ENCODE measurements around the gene MYO15A. TPM values are rescaled to one million over a fixed set of nuclear protein-coding genes. Genes with fewer than 3 reads are reported as not detected.

The MYO15A gene
- total and polyA plus RNA-seq, 2 experiments from 2014 or later = 1.0 to 2.2 TPM

DNA sequence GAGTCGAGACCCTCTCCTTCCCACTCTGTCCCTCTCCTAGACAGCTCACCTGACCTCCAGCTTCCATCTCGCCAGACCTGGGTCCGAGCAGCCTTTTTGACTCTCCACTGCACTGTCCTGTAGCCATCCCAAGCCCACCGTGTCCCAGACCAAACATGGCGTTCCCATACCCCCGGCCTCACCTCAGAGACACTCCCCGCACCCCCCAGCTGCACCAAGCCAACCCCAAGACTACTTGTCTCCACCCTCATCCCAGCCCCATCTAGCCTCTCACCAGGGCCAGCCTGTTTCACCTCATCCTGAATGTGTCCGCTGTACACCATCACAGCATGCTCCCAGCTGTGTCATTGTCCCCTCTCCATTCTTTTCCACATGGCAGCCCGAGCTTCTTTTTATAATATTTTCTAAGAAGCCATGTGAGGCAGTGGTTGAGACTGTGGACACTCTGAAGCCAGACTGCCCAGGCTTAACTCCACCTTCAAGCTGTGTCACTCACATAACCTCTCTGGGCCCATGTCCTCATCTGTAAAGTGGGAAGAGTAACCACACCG is 1.5 kb downstream of the MYO15A start:
- H3K36me3 Mint-ChIP-seq (ENCODE audit: low read depth) = peaks cover 6% of the 10 kb centered on the region
- no peaks in the 10 kb centered on the region for H3K36me3 ChIP-seq (ENCODE audit: insufficient read depth)
- H3K4me1 Mint-ChIP-seq = peaks cover 6% of the 10 kb centered on the region; the same call in 2 of the 3 replicates
- no peak overlapping the region for H2AFZ ChIP-seq
- no peak overlapping the region for H3K27ac ChIP-seq (ENCODE audit: low read depth)
- H3K9me2 ChIP-seq (ENCODE audit: insufficient read depth) = no peaks in the 10 kb centered on the region
- no peak overlapping the region for H3K4me3 ChIP-seq
- TF ChIP-seq, protein P1, sequence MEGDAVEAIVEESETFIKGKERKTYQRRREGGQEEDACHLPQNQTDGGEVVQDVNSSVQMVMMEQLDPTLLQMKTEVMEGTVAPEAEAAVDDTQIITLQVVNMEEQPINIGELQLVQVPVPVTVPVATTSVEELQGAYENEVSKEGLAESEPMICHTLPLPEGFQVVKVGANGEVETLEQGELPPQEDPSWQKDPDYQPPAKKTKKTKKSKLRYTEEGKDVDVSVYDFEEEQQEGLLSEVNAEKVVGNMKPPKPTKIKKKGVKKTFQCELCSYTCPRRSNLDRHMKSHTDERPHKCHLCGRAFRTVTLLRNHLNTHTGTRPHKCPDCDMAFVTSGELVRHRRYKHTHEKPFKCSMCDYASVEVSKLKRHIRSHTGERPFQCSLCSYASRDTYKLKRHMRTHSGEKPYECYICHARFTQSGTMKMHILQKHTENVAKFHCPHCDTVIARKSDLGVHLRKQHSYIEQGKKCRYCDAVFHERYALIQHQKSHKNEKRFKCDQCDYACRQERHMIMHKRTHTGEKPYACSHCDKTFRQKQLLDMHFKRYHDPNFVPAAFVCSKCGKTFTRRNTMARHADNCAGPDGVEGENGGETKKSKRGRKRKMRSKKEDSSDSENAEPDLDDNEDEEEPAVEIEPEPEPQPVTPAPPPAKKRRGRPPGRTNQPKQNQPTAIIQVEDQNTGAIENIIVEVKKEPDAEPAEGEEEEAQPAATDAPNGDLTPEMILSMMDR (conservative IDR thresholded peaks at IDR 0.05; ENCODE audit: low read depth in 2 of 2) = no peak
- TF ChIP-seq JUNB (IDR thresholded peaks at IDR 0.05; ENCODE audit: unreplicated experiment) = no peak
- no peak for TF ChIP-seq CREB1 (CRISPR knock-in tag; IDR thresholded peaks at IDR 0.05; ENCODE audit: low read depth)
- no peak for TF ChIP-seq ZNF331 (CRISPR knock-in tag; IDR thresholded peaks at IDR 0.05; ENCODE audit: low read depth)
- H3K4me3 Mint-ChIP-seq = no peak overlapping the region
- peaks cover 3% of the 10 kb centered on the region for H3K27me3 Mint-ChIP-seq (ENCODE audit: insufficient read depth, low read depth, poor library complexity)
- no peaks in the 10 kb centered on the region; the same call in 1 of the 2 replicates for H4K20me1 ChIP-seq (replicated peaks; ENCODE audit: insufficient read depth)
- no peaks in the 10 kb centered on the region for H3K9me3 Mint-ChIP-seq
- no peaks in the 10 kb centered on the region for H3K79me2 ChIP-seq (replicated peaks; ENCODE audit: insufficient read depth)
- no peaks in the 10 kb centered on the region for H3F3A ChIP-seq (replicated peaks; ENCODE audit: low read depth)
- no peak for DNase-seq (ENCODE audit: low spot score)
- no peak for ATAC-seq
- no peak overlapping the region for H3K27ac Mint-ChIP-seq
- H3K4me1 ChIP-seq (ENCODE audit: insufficient read depth) = no peaks in the 10 kb centered on the region
- H3K27me3 ChIP-seq (ENCODE audit: insufficient read depth) = no peaks in the 10 kb centered on the region
- no peak overlapping the region for H3K4me2 ChIP-seq

DNA sequence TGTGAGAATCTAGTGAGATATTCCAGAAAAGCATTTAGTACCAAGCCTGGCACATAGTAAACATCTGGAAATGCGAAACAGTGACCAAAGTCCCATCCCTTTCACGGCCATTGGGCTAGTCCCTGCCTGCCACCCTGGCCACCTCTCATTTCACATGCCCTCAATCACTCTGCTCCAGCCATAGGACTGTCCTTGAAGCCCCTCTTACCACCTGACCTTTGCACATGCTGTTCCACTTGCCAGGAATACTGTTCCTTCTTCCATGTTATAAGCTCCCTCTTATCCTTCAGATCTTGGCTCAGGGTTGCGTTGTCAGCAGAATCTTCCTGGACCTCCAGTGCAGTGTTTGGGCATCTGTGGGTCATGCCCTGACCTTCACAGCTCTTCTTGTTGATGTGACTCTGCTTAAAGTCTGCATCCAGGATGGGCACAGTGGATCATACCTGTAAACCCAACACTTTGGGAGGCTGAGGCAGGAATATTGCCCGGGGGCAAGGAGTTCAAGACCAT is 2.1 kb downstream of the MYO15A start:
- Histone ChIP-seq H3K27me3 (ENCODE audit: insufficient read depth) (no peaks in the 10 kb centered on the region), H3K36me3 (ENCODE audit: insufficient read depth) (no peaks in the 10 kb centered on the region), H3K79me2 (replicated peaks; ENCODE audit: insufficient read depth) (no peaks in the 10 kb centered on the region), H2AFZ (no peak overlapping the region), H3K4me2 (no peak overlapping the region), H3F3A (replicated peaks; ENCODE audit: low read depth) (no peaks in the 10 kb centered on the region), H3K9me2 (ENCODE audit: insufficient read depth) (no peaks in the 10 kb centered on the region), H3K27ac (ENCODE audit: low read depth) (no peak overlapping the region), H3K4me3 (no peak overlapping the region), H3K4me1 (ENCODE audit: insufficient read depth) (no peaks in the 10 kb centered on the region), H4K20me1 (replicated peaks; ENCODE audit: insufficient read depth) (no peaks in the 10 kb centered on the region; the same call in 1 of the 2 replicates)
- Mint-ChIP-seq H3K27ac (no peak overlapping the region), H3K36me3 (ENCODE audit: low read depth) (peaks cover 6% of the 10 kb centered on the region; the same call in 2 of the 3 replicates), H3K9me3 (no peaks in the 10 kb centered on the region), H3K4me1 (peaks cover 6% of the 10 kb centered on the region; the same call in 2 of the 3 replicates), H3K27me3 (ENCODE audit: insufficient read depth, low read depth, poor library complexity) (peaks cover 3% of the 10 kb centered on the region), H3K4me3 (no peak overlapping the region)
- DNase-seq (ENCODE audit: low spot score) (no peak), ATAC-seq (no peak)
- TF ChIP-seq, protein P2, sequence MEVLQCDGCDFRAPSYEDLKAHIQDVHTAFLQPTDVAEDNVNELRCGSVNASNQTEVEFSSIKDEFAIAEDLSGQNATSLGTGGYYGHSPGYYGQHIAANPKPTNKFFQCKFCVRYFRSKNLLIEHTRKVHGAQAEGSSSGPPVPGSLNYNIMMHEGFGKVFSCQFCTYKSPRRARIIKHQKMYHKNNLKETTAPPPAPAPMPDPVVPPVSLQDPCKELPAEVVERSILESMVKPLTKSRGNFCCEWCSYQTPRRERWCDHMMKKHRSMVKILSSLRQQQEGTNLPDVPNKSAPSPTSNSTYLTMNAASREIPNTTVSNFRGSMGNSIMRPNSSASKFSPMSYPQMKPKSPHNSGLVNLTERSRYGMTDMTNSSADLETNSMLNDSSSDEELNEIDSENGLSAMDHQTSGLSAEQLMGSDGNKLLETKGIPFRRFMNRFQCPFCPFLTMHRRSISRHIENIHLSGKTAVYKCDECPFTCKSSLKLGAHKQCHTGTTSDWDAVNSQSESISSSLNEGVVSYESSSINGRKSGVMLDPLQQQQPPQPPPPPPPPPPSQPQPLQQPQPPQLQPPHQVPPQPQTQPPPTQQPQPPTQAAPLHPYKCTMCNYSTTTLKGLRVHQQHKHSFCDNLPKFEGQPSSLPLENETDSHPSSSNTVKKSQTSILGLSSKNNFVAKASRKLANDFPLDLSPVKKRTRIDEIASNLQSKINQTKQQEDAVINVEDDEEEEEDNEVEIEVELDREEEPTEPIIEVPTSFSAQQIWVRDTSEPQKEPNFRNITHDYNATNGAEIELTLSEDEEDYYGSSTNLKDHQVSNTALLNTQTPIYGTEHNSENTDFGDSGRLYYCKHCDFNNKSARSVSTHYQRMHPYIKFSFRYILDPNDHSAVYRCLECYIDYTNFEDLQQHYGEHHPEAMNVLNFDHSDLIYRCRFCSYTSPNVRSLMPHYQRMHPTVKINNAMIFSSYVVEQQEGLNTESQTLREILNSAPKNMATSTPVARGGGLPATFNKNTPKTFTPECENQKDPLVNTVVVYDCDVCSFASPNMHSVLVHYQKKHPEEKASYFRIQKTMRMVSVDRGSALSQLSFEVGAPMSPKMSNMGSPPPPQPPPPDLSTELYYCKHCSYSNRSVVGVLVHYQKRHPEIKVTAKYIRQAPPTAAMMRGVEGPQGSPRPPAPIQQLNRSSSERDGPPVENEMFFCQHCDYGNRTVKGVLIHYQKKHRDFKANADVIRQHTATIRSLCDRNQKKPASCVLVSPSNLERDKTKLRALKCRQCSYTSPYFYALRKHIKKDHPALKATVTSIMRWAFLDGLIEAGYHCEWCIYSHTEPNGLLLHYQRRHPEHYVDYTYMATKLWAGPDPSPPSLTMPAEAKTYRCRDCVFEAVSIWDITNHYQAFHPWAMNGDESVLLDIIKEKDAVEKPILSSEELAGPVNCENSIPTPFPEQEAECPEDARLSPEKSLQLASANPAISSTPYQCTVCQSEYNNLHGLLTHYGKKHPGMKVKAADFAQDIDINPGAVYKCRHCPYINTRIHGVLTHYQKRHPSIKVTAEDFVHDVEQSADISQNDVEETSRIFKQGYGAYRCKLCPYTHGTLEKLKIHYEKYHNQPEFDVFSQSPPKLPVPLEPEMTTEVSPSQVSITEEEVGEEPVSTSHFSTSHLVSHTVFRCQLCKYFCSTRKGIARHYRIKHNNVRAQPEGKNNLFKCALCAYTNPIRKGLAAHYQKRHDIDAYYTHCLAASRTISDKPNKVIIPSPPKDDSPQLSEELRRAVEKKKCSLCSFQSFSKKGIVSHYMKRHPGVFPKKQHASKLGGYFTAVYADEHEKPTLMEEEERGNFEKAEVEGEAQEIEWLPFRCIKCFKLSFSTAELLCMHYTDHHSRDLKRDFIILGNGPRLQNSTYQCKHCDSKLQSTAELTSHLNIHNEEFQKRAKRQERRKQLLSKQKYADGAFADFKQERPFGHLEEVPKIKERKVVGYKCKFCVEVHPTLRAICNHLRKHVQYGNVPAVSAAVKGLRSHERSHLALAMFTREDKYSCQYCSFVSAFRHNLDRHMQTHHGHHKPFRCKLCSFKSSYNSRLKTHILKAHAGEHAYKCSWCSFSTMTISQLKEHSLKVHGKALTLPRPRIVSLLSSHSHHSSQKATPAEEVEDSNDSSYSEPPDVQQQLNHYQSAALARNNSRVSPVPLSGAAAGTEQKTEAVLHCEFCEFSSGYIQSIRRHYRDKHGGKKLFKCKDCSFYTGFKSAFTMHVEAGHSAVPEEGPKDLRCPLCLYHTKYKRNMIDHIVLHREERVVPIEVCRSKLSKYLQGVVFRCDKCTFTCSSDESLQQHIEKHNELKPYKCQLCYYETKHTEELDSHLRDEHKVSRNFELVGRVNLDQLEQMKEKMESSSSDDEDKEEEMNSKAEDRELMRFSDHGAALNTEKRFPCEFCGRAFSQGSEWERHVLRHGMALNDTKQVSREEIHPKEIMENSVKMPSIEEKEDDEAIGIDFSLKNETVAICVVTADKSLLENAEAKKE (CRISPR knock-in tag; IDR thresholded peaks at IDR 0.05) = no peak
- TF ChIP-seq CREB1 (CRISPR knock-in tag; IDR thresholded peaks at IDR 0.05; ENCODE audit: low read depth) (no peak), ZNF114 (CRISPR knock-in tag; IDR thresholded peaks at IDR 0.05) (no peak), EZH2 (IDR thresholded peaks at IDR 0.05; ENCODE audit: low read depth, unreplicated experiment) (no peak), POLR2AphosphoS5 (IDR thresholded peaks at IDR 0.05; ENCODE audit: low read depth) (no peak), JUNB (IDR thresholded peaks at IDR 0.05; ENCODE audit: unreplicated experiment) (no peak), STAT1 (IDR thresholded peaks at IDR 0.05; ENCODE audit: unreplicated experiment) (no peak)
- TF ChIP-seq, protein P3, sequence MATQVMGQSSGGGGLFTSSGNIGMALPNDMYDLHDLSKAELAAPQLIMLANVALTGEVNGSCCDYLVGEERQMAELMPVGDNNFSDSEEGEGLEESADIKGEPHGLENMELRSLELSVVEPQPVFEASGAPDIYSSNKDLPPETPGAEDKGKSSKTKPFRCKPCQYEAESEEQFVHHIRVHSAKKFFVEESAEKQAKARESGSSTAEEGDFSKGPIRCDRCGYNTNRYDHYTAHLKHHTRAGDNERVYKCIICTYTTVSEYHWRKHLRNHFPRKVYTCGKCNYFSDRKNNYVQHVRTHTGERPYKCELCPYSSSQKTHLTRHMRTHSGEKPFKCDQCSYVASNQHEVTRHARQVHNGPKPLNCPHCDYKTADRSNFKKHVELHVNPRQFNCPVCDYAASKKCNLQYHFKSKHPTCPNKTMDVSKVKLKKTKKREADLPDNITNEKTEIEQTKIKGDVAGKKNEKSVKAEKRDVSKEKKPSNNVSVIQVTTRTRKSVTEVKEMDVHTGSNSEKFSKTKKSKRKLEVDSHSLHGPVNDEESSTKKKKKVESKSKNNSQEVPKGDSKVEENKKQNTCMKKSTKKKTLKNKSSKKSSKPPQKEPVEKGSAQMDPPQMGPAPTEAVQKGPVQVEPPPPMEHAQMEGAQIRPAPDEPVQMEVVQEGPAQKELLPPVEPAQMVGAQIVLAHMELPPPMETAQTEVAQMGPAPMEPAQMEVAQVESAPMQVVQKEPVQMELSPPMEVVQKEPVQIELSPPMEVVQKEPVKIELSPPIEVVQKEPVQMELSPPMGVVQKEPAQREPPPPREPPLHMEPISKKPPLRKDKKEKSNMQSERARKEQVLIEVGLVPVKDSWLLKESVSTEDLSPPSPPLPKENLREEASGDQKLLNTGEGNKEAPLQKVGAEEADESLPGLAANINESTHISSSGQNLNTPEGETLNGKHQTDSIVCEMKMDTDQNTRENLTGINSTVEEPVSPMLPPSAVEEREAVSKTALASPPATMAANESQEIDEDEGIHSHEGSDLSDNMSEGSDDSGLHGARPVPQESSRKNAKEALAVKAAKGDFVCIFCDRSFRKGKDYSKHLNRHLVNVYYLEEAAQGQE (IDR thresholded peaks at IDR 0.05; ENCODE audit: unreplicated experiment) = no peak

All from GM23338 (cell line).